EH (cell line): ENCODE measurements around the gene TKFC.

Experiments used
- DNase-seq: peaks from one replicate; pipeline ENCODE4 v3.0.0-alpha.2; 2015; ENCODE audit warnings: low read depth

TKFC gene

DNA sequence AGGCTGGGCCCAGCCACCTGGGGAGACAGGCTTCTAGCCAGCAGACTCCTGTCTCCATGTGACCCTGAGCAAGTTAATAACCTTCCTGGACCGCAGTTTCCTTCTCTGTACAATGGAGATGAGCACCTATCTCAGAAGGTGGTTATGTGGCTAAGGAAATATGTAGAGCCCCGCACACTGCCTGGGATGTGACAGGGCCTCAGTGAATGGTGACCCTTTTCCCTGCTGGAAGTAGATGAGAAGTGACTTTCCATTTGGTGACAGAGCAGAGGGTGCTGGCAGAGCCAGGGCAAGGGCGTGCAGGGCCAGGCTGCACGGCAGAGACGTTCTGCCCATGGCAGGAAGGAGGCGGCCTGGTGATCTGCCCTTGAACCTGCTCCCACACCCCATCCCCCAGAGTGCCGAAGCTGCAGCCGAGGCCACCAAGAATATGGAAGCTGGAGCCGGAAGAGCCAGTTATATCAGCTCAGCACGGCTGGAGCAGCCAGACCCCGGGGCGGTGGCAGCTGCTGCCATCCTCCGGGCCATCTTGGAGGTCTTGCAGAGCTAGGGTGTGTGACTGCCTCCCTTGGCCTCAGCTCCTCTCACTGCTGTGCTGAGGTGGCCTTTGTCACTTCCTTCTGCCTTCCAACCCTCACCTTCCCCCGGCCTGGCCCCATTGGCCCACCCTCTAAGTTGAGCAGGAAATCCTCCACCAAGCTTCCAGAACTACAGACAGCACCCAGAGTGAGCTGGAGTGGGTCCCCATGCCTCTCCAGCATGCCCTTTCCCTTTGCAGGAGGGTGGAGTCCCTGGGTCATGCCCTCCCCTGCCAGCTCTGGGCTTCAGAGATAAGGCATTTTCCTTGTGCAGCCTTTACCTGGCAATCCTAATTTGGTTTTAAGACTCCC lies 13.2 kb downstream of the TKFC start:
- DNase-seq: no peak

DNA sequence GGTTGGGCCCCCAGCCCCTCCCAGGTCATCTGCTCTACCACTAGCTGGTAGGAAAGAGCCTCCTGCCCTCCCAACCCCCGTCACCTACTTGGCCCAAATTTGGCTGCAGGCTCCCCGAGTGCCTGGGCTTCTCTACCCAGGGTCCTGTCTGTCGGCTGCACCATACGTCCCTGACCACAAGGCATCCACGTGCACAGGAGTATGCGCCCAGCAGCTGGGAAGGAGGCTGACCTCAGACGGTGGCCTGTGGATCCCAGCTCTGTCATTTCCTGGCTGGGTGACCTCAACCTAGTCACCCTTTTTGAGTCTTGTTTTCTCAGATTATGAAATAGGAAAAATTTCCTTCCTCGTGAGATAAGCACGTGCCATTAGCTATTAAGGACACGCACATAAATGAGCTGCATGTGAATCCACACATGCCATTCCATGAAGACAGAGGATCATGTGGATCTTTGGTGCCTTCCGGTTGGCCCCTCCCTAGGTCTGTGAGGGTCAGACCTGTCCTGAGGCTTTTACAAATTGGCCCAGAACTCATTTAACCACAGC lies 15.0 kb downstream of the TKFC start:
- DNase-seq: peak; percentile 19

DNA sequence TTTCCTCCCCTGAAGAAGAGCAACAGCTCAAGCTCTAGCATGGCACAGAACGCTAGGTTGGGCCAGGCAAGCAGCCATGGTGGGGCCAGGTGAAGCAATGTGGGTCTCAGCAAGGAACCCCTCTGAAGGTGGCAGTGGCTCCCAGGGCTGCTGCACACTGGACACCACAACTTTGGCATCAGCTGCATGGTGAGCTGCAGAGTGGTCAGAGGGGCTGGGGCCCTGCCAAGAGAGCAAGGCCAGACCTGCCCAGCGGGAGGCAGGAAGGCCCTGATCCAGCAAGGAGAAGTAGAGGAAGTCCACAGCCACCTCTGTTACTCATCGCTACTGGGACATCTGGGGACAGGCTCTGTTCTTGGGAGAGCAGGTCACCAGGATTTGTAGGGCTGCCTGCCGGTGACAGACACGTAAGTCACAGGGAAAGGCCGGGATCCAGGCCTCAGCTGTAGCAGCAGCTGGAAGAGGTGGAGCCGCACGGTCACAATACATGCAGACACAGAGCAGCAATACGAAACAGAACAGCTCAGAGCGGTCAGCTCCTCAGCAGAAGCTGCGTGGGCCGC lies 16.2 kb downstream of the TKFC start:
- DNase-seq: no peak

DNA sequence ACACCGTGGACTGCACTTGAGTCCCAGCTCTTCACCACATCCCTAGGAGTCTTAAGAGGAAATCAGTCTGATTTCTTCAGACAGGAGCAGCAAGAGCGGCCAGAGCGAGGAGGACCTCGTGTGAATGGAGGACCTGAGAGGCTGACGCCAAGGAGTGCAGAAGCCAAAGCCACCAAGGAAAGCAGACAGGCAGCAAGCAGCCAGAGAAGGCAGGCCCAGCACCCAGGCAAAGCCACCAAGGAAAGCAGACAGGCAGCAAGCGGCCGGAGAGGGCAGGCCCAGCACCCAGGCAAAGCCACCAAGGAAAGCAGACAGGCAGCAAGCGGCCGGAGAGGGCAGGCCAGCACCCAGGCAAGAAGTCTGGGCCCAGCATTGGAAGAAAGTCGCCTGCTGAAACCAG lies 16.9 kb downstream of the TKFC start:
- no peak for DNase-seq

- no peak for DNase-seq
Observed at GRCh38 chr11:61350336-61350735, 17.3 kb downstream of the TKFC start.

- DNase-seq: no peak
Observed at GRCh38 chr11:61350803-61351202, 17.8 kb downstream of the TKFC start.

DNA sequence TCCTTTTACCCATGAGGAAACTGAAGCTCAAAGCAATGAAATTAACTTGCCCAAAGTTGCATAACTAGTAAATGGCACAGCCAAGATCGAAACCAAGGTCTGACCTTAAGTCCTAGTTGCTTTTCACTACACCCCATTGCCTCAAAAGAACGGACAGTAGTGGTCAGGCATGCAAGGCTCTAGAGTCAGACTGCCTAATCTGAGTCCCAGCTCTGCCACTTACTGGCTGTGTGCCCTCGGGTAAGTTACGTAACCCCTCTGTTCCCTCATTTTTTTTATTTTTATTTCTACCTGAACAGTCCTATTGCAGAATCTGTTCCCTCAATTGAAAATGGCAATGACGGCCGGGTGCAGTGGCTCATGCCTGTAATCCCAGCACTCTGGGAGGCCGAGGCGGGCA lies 19.0 kb downstream of the TKFC start:
- DNase-seq: no peak

GRCh38 chr11:61353131-61354067 lies 20.4 kb downstream of the TKFC start:
- no peak for DNase-seq

DNA sequence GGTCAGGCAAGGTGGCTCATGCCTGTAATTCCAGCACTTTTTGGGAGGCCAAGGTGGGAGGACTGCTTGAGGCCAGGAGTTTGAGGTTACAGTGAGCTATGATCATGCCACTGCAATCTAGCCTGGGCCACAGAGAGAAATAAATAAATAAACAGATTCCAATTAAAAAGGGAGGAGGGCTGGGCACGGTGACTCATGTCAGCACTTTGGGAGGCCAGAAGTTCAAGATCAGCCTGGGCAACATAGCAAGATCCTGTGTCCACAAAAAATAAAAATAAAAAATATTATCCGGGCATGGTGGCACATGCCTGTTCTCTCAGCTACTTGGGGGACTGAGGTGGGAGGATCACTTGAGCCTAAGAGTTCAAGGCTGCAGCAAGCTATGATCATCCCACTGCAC lies 21.2 kb downstream of the TKFC start:
- peak; percentile 17 for DNase-seq

DNA sequence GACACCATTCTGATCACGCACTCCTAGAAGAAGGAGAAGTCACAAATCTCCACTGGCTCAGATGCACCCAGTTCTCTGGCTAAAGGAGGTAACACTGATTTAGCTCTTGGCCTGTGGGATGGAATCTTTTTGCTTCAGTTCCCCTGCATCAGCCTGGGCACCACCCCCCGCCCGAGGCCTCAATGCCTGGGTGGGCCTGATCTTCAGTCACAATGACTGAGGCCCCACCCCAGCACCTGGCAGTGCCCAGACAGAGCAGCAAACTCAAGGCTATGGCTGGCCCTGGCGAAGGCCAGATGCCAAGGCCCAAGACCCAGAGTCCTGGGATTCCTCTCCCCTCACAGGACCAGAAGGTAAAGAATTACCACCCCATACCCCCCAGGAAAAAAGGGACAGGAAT lies 23.7 kb downstream of the TKFC start:
- no peak for DNase-seq

DNA sequence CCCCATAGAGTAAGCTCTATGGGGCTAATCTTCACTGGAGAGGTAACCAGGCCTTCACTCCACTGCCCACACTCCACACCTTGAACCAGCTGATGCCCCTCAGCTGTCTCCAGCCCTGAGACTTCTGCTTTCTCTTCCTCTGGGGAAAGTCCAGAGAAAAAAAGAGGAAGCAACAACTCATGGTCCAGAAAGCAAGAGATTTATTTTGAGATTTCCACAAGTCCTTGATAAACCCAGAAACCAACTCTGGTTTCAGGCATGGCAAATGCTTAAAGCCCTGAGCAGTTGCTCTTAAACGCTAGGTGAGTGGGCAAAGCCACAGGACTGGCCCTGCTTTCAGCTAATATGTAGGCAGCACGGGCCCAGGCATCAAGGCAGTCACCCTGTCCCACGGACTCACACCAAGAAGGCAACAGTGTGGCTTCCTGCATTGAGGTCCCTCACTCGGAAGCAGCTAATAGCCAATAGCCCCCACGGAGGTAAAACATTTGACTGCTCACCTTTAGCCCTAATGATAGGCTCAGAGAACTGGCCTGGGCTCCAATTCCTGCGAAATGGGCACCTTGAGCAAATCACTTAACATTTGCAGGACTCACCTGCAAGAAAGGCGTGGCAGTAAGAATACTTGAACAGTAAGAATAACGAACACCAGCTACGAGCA lies 24.3 kb downstream of the TKFC start:
- no peak for DNase-seq

DNA sequence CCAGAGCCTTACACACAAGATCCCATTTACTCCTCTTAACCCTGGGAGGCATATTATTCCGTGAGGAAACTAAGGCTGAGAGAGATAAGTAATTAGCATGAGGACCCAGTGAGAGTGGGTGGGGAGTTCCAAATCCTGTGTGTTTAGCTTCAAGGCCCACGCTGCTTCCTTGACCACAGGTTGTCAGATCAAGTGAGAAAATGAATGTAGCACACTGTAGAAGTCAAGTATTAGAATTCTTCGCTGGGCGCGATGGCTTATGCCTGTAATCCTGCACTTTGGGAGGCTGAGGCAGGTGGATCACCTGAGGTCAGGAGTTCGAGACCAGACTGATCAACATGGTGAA lies 24.8 kb downstream of the TKFC start:
- DNase-seq: no peak

DNA sequence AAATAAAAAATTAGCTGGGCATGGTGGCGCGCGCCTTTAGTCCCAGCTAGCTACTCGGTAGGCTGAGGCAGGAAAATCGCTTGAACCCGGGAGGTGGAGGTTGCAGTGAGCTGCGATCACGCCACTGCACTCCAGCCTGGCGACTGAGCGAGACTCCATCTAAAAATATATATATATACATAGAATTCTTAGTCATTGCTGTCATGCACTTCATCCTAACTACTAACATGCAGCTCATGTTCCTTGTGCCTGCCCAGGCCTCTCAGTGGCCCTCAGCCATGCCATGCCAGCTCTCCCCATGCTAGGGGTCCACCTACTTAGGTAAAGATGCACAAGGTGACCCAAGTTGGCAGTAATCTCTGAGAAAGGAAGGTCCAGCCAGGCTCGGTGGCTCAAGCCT lies 25.5 kb downstream of the TKFC start:
- DNase-seq: no peak

- no peak for DNase-seq
Observed at GRCh38 chr11:61359516-61359915, 26.5 kb downstream of the TKFC start.

DNA sequence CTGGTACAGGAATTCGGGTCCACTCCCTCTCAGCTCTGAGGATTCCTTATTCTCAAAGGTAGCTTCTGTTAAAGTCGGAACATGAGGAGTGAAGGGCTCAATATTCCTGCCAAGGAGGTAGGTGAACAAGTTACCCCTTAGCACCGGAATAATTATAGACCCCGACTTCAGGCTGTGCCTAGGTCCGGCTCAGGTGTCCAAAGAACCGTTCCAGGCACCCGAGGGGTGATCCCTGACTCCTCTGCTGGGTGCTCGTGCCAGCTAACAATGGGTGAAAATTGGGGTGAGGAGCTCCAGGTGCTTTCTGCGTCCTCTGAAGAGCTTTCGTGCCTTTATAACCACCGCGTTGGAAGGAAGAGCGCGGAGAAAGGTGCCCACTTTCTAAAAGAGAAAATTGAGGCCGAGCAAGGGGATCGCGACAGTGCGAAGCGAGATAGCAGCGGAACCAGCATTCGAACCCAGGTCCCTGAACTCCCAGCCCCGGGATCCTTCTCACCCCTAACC lies 28.3 kb downstream of the TKFC start:
- no peak for DNase-seq

- DNase-seq: peak; percentile 94
Observed at GRCh38 chr11:61361741-61362541, 28.9 kb downstream of the TKFC start, which contains the start of the genes CYB561A3 and TMEM138. Gene CYB561A3 (minus strand): TSS chr11:61361882. CDS start chr11:61356713, 5,169 bp downstream. Gene TMEM138 (plus strand): TSS chr11:61362374. CDS start chr11:61364391, 2,017 bp downstream.

- DNase-seq: peak; percentile 58
Observed at GRCh38 chr11:61362542-61362875, 29.5 kb downstream of the TKFC start.

DNA sequence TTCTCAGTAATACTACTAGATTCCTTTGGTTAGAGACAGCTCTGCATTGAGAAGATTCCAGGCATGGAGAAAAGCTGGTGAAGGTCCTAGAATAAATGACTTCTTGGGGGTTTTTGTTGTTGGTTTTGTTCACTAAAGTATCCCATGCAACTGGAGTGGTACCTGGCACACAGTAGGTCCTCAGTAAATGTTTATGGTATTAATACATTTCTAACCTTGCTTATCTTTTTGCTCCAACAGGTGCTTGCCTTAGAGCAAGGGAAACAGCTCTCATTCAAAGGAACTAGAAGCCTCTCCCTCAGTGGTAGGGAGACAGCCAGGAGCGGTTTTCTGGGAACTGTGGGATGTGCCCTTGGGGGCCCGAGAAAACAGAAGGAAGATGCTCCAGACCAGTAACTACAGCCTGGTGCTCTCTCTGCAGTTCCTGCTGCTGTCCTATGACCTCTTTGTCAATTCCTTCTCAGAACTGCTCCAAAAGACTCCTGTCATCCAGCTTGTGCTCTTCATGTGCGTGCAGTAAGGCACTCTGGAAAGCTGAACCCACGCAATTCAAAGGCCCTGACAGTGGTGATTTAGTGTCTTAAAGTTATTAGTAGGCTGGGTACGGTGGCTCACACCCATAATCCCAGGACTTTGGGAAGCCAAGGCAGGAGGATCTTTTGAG lies 31.1 kb downstream of the TKFC start:
- no peak for DNase-seq

DNA sequence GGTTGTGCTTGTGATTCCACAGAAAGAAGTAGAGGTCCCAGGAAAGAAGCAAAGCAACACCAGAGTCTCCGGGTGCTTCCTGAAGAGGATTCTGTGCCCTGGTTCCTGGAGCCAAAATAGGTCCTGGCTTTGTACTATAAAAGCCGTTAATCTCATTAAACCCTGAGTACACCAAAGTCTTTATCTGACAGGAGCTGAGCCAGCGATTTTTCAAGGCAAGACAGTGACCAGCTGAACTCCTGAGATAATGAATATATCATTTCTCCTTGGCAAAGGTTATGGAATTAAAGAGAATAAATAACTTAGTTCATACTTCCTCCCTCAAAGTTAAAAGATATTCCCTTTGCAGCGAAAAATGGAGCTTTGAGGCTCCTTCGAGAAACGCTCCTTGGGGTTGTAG lies 34.4 kb downstream of the TKFC start:
- no peak for DNase-seq

DNA sequence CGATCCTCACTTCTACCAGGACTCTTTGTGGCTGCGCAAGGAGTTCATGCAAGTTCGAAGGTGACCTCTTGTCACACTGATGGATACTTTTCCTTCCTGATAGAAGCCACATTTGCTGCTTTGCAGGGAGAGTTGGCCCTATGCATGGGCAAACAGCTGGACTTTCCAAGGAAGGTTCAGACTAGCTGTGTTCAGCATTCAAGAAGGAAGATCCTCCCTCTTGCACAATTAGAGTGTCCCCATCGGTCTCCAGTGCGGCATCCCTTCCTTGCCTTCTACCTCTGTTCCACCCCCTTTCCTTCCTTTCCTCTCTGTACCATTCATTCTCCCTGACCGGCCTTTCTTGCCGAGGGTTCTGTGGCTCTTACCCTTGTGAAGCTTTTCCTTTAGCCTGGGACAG lies 35.6 kb downstream of the TKFC start:
- no peak for DNase-seq
